ENCODE results near the gene MATN1.

MATN1 gene

GRCh38 chr1:30733493-30733892 is 10.1 kb upstream of the MATN1 start:
- Histone ChIP-seq H3K9ac (ENCODE audit: low read length) (no peak overlapping the region), H3K27ac (ENCODE audit: low read depth, low read length) (no peak overlapping the region), H3K9me3 (ENCODE audit: low read length) (no peaks in the 10 kb centered on the region), H3K36me3 (ENCODE audit: insufficient read depth, low read length) (no peaks in the 10 kb centered on the region), H3K4me1 (ENCODE audit: insufficient read depth, low read length) (no peaks in the 10 kb centered on the region), H3K4me3 (ENCODE audit: low read depth in 1 of 2, low read length in 2 of 2) (no peak overlapping the region), H3K27me3 (ENCODE audit: control insufficient read depth in 1 of 2, insufficient read depth in 2 of 2, low read length in 2 of 2) (no peaks in the 10 kb centered on the region)

DNA sequence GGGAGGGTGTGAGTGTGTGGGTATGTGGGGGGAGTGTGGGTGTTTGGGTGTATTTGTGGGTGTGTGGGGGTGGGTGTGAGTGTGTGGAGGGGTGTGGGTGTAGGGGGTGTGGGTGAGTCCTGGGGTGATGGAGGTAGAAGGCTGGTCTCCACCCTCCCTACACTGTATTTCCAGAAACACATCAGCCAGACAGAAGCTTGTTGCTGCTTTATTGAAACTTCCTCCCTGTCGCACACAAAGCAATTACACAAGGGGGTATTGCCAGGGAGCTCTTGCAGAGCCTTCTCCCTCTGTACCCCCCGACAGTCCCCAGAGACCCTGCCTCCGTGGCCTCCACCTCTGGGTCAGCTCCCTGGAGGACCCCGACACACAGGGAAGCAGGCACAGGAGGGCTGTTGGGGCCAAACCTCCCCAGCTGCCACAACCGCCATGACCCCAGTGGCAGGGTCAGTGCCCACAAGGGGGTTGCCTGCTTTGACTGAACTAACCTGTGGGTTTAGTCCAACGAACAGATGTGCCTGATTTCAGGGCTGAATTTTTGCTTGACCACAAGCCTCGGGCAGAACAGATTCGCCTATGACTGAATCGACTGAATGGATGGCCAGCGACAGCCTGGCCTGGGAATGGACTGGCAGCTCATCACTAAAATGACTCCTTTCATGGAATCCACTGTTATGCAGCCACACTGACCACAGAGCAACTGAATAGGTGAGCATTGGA is 9.1 kb upstream of the MATN1 start:
- no peaks in the 10 kb centered on the region for H3K27me3 ChIP-seq (ENCODE audit: control insufficient read depth in 1 of 2, insufficient read depth in 2 of 2, low read length in 2 of 2)
- no peak overlapping the region for H3K9ac ChIP-seq (ENCODE audit: low read length)
- H3K9me3 ChIP-seq (ENCODE audit: low read length) = no peaks in the 10 kb centered on the region
- H3K36me3 ChIP-seq (ENCODE audit: insufficient read depth, low read length) = no peaks in the 10 kb centered on the region
- no peak overlapping the region for H3K4me3 ChIP-seq (ENCODE audit: low read depth in 1 of 2, low read length in 2 of 2)
- no peak overlapping the region for H3K27ac ChIP-seq (ENCODE audit: low read depth, low read length)
- no peaks in the 10 kb centered on the region for H3K4me1 ChIP-seq (ENCODE audit: insufficient read depth, low read length)

GRCh38 chr1:30731806-30732276 is 8.5 kb upstream of the MATN1 start:
- Histone ChIP-seq H3K36me3 (ENCODE audit: insufficient read depth, low read length) (no peaks in the 10 kb centered on the region), H3K4me1 (ENCODE audit: insufficient read depth, low read length) (no peaks in the 10 kb centered on the region), H3K4me3 (ENCODE audit: low read depth in 1 of 2, low read length in 2 of 2) (no peak overlapping the region), H3K9me3 (ENCODE audit: low read length) (no peaks in the 10 kb centered on the region), H3K9ac (ENCODE audit: low read length) (no peak overlapping the region), H3K27ac (ENCODE audit: low read depth, low read length) (no peak overlapping the region), H3K27me3 (ENCODE audit: control insufficient read depth in 1 of 2, insufficient read depth in 2 of 2, low read length in 2 of 2) (no peaks in the 10 kb centered on the region)

DNA sequence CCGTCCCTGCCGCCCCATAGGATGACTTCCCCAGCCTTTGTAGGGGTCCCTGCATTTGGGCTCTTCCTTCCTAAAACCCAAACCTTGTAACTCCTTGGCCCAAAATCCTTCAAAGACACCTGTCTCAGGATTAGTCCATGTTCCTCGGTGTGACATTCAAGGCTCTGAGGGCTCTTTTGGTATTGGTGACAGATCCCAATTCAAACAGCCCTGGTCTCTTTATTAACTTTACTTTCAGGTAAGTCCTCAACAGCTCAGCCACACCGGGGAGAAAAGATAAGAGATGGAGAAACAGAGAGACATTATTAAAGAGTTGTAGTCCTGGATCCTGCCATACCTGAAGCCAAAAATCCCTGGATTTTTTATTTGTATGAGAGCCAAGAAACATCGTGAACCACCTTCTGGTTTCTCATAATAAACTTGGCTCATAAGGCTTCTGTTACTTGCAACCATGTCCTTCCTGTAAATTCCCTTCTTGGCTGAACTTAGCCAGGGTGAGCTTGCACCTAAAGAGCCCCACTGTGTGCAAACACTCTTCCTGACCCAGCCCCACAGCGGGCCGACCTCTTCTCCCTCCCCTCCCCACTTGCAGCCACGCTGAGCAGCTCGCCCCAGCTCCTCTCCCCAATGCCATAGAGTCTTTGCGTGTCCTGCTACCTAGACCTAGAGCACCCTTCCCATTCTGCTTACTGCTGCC is 7.9 kb upstream of the MATN1 start:
- H3K9me3 ChIP-seq (ENCODE audit: low read length) = no peaks in the 10 kb centered on the region
- no peak overlapping the region for H3K9ac ChIP-seq (ENCODE audit: low read length)
- H3K27me3 ChIP-seq (ENCODE audit: control insufficient read depth in 1 of 2, insufficient read depth in 2 of 2, low read length in 2 of 2) = no peaks in the 10 kb centered on the region
- H3K4me3 ChIP-seq (ENCODE audit: low read depth in 1 of 2, low read length in 2 of 2) = no peak overlapping the region
- no peaks in the 10 kb centered on the region for H3K4me1 ChIP-seq (ENCODE audit: insufficient read depth, low read length)
- H3K27ac ChIP-seq (ENCODE audit: low read depth, low read length) = no peak overlapping the region
- no peaks in the 10 kb centered on the region for H3K36me3 ChIP-seq (ENCODE audit: insufficient read depth, low read length)

DNA sequence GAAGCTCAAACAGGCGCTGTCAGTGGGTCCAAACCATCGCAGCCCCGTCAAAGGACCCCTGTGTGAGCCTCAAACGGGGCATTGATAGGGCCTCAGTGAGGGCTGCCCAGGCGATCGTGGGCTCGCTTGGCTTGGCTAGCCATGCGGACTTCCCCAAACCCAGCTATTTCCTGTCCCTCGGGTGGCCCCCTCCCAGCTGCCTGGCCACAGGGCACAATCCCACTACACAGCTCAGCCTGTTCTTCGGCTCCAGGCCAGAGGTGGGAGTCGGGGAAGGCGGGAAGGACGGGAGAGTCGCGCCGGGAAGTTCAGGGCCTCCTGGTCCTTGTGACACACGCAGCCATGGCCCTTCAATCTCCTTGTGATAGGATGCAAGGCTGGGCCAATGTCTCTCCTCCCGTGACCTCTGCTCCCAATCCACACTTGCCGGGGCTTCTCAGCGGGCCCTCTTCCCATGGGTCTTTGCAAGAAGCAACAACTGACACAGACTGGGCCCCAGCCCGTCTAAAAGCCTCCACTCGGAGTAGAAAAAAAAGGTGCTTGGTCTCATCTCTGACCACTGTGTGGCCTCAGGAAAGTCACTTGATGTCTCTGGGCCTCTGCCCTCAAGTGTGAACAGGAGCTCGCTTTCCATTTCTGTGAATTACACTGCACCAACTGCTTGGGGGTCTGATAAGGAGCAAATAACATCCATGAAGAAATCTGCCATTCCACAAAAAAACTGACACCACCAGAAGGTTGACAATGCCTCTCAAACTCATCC is 7.1 kb upstream of the MATN1 start:
- H3K36me3 ChIP-seq (ENCODE audit: insufficient read depth, low read length) = no peaks in the 10 kb centered on the region
- no peak overlapping the region for H3K9ac ChIP-seq (ENCODE audit: low read length)
- H3K4me1 ChIP-seq (ENCODE audit: insufficient read depth, low read length) = no peaks in the 10 kb centered on the region
- no peaks in the 10 kb centered on the region for H3K9me3 ChIP-seq (ENCODE audit: low read length)
- H3K27ac ChIP-seq (ENCODE audit: low read depth, low read length) = no peak overlapping the region
- no peak overlapping the region for H3K4me3 ChIP-seq (ENCODE audit: low read depth in 1 of 2, low read length in 2 of 2)
- no peaks in the 10 kb centered on the region for H3K27me3 ChIP-seq (ENCODE audit: control insufficient read depth in 1 of 2, insufficient read depth in 2 of 2, low read length in 2 of 2)

DNA sequence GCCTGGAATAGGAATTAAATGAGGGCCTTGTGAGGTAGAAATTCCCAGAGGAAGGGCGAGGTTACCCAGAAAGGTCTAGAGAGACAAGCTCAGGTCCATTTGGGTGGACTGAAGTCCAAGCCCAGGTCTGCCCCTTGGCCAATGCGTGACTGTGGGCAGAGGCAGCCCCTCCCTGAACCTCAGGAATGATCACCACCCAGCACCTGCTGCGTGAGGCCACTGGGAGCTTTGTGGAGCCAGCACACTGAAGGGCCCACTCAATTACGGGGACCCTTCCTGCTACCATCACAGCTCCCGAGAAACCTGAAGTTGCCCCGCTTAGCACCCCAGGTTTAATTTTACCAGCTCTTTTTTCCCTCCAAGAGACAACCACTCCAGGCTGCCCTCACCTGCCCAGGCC is 6.5 kb upstream of the MATN1 start:
- no peaks in the 10 kb centered on the region for H3K36me3 ChIP-seq (ENCODE audit: insufficient read depth, low read length)
- no peaks in the 10 kb centered on the region for H3K4me1 ChIP-seq (ENCODE audit: insufficient read depth, low read length)
- H3K27me3 ChIP-seq (ENCODE audit: control insufficient read depth in 1 of 2, insufficient read depth in 2 of 2, low read length in 2 of 2) = no peaks in the 10 kb centered on the region
- H3K4me3 ChIP-seq (ENCODE audit: low read depth in 1 of 2, low read length in 2 of 2) = no peak overlapping the region
- no peaks in the 10 kb centered on the region for H3K9me3 ChIP-seq (ENCODE audit: low read length)
- no peak overlapping the region for H3K27ac ChIP-seq (ENCODE audit: low read depth, low read length)
- no peak overlapping the region for H3K9ac ChIP-seq (ENCODE audit: low read length)

GRCh38 chr1:30728832-30729638 is 5.7 kb upstream of the MATN1 start:
- no peak overlapping the region for H3K9ac ChIP-seq (ENCODE audit: low read length)
- no peak overlapping the region for H3K4me3 ChIP-seq (ENCODE audit: low read depth in 1 of 2, low read length in 2 of 2)
- no peaks in the 10 kb centered on the region for H3K36me3 ChIP-seq (ENCODE audit: insufficient read depth, low read length)
- H3K4me1 ChIP-seq (ENCODE audit: insufficient read depth, low read length) = no peaks in the 10 kb centered on the region
- no peaks in the 10 kb centered on the region for H3K9me3 ChIP-seq (ENCODE audit: low read length)
- H3K27me3 ChIP-seq (ENCODE audit: control insufficient read depth in 1 of 2, insufficient read depth in 2 of 2, low read length in 2 of 2) = no peaks in the 10 kb centered on the region
- H3K27ac ChIP-seq (ENCODE audit: low read depth, low read length) = no peak overlapping the region

GRCh38 chr1:30728340-30728739 is 5.0 kb upstream of the MATN1 start:
- Histone ChIP-seq H3K9ac (ENCODE audit: low read length) (no peak overlapping the region), H3K9me3 (ENCODE audit: low read length) (no peaks in the 10 kb centered on the region), H3K36me3 (ENCODE audit: insufficient read depth, low read length) (no peaks in the 10 kb centered on the region), H3K27me3 (ENCODE audit: control insufficient read depth in 1 of 2, insufficient read depth in 2 of 2, low read length in 2 of 2) (no peaks in the 10 kb centered on the region), H3K27ac (ENCODE audit: low read depth, low read length) (no peak overlapping the region), H3K4me3 (ENCODE audit: low read depth in 1 of 2, low read length in 2 of 2) (no peak overlapping the region), H3K4me1 (ENCODE audit: insufficient read depth, low read length) (no peaks in the 10 kb centered on the region)

GRCh38 chr1:30727824-30728223 is 4.4 kb upstream of the MATN1 start:
- Histone ChIP-seq H3K27ac (ENCODE audit: low read depth, low read length) (no peak overlapping the region), H3K9me3 (ENCODE audit: low read length) (no peaks in the 10 kb centered on the region), H3K36me3 (ENCODE audit: insufficient read depth, low read length) (no peaks in the 10 kb centered on the region), H3K9ac (ENCODE audit: low read length) (no peak overlapping the region), H3K27me3 (ENCODE audit: control insufficient read depth in 1 of 2, insufficient read depth in 2 of 2, low read length in 2 of 2) (no peaks in the 10 kb centered on the region), H3K4me1 (ENCODE audit: insufficient read depth, low read length) (no peaks in the 10 kb centered on the region), H3K4me3 (ENCODE audit: low read depth in 1 of 2, low read length in 2 of 2) (no peak overlapping the region)

- Histone ChIP-seq H3K9ac (ENCODE audit: low read length) (no peak overlapping the region), H3K4me3 (ENCODE audit: low read depth in 1 of 2, low read length in 2 of 2) (no peak overlapping the region), H3K36me3 (ENCODE audit: insufficient read depth, low read length) (no peaks in the 10 kb centered on the region), H3K27ac (ENCODE audit: low read depth, low read length) (no peak overlapping the region), H3K4me1 (ENCODE audit: insufficient read depth, low read length) (no peaks in the 10 kb centered on the region), H3K27me3 (ENCODE audit: control insufficient read depth in 1 of 2, insufficient read depth in 2 of 2, low read length in 2 of 2) (no peaks in the 10 kb centered on the region), H3K9me3 (ENCODE audit: low read length) (no peaks in the 10 kb centered on the region)
These were observed 3.6 kb upstream of the MATN1 start for GRCh38 chr1:30726773-30727684.
